ENCODE data around the gene RHOXF2.
"Not testable (repeated sequence)": the region's sequence is repeated elsewhere in the genome, so short reads cannot be mapped to it uniquely, and the experiment has no call there.

The RHOXF2 gene

GRCh38 chrX:120158313-120158712 lies at the start of gene RHOXF2:
Gene RHOXF2 (plus strand): TSS chrX:120158613. CDS start chrX:120158751, 138 bp downstream.
- not testable (repeated sequence) for H3K4me3 ChIP-seq (ENCODE audit: low read depth, low read length); H3K4me2 ChIP-seq (ENCODE audit: low read length); H3K4me1 ChIP-seq; H3K36me3 ChIP-seq (ENCODE audit: control insufficient read depth, insufficient read depth, low read length); H3K79me2 ChIP-seq; H3K9ac ChIP-seq; H3K27me3 ChIP-seq (ENCODE audit: control insufficient read depth, insufficient read depth, low read length); H3K27ac ChIP-seq; H3K9me3 ChIP-seq (ENCODE audit: control insufficient read depth, low read length); H2AFZ ChIP-seq

- no peaks in the 10 kb centered on the region for H3K36me3 ChIP-seq (ENCODE audit: control insufficient read depth, insufficient read depth, low read length)
- no peak for TF ChIP-seq CTCF (IDR thresholded peaks at IDR 0.05)
- H3K9me3 ChIP-seq (ENCODE audit: control insufficient read depth, low read length) = no peaks in the 10 kb centered on the region
- no peak overlapping the region for H2AFZ ChIP-seq
- no peaks in the 10 kb centered on the region for H3K4me1 ChIP-seq
- no peak overlapping the region for H3K4me2 ChIP-seq (ENCODE audit: low read length)
- no peaks in the 10 kb centered on the region for H3K79me2 ChIP-seq
- H3K9ac ChIP-seq = no peak overlapping the region
- H3K27me3 ChIP-seq (ENCODE audit: control insufficient read depth, insufficient read depth, low read length) = no peaks in the 10 kb centered on the region
- no peak overlapping the region for H3K4me3 ChIP-seq (ENCODE audit: low read depth, low read length)
- H3K27ac ChIP-seq = no peak overlapping the region
Observed at GRCh38 chrX:120109378-120109777, 49.0 kb upstream of the RHOXF2 start.

- H3K27me3 ChIP-seq (ENCODE audit: control insufficient read depth, insufficient read depth, low read length) = no peaks in the 10 kb centered on the region
- H3K4me3 ChIP-seq (ENCODE audit: low read depth, low read length) = no peak overlapping the region
- H3K79me2 ChIP-seq = no peaks in the 10 kb centered on the region
- no peaks in the 10 kb centered on the region for H3K9me3 ChIP-seq (ENCODE audit: control insufficient read depth, low read length)
- H2AFZ ChIP-seq = no peak overlapping the region
- no peak for TF ChIP-seq CTCF (IDR thresholded peaks at IDR 0.05)
- H3K9ac ChIP-seq = no peak overlapping the region
- no peak overlapping the region for H3K27ac ChIP-seq
- H3K4me1 ChIP-seq = no peaks in the 10 kb centered on the region
- no peak overlapping the region for H3K4me2 ChIP-seq (ENCODE audit: low read length)
- no peaks in the 10 kb centered on the region for H3K36me3 ChIP-seq (ENCODE audit: control insufficient read depth, insufficient read depth, low read length)
Observed at GRCh38 chrX:120111611-120112010, 46.8 kb upstream of the RHOXF2 start.

- no peaks in the 10 kb centered on the region for H3K27me3 ChIP-seq (ENCODE audit: control insufficient read depth, insufficient read depth, low read length)
- no peaks in the 10 kb centered on the region for H3K9me3 ChIP-seq (ENCODE audit: control insufficient read depth, low read length)
- no peak within 1 kb of the TSS for H3K27ac ChIP-seq
- no peak within 1 kb of the TSS for H3K4me2 ChIP-seq (ENCODE audit: low read length)
- H2AFZ ChIP-seq = no peak within 1 kb of the TSS
- no peaks in the 10 kb centered on the region for H3K79me2 ChIP-seq
- TF ChIP-seq CTCF (IDR thresholded peaks at IDR 0.05) = no peak
- H3K9ac ChIP-seq = no peak within 1 kb of the TSS
- H3K36me3 ChIP-seq (ENCODE audit: control insufficient read depth, insufficient read depth, low read length) = no peaks in the 10 kb centered on the region
- H3K4me1 ChIP-seq = no peaks in the 10 kb centered on the region
- no peak within 1 kb of the TSS for H3K4me3 ChIP-seq (ENCODE audit: low read depth, low read length)
Observed at GRCh38 chrX:120115438-120115963, 42.9 kb upstream of the RHOXF2 start, which contains the start of gene RHOXF1. Gene RHOXF1 (minus strand): TSS chrX:120115913. CDS start chrX:120115862, 51 bp downstream.

- Histone ChIP-seq H3K9ac (no peak overlapping the region), H2AFZ (no peak overlapping the region), H3K4me2 (ENCODE audit: low read length) (no peak overlapping the region), H3K4me3 (ENCODE audit: low read depth, low read length) (no peak overlapping the region), H3K27ac (no peak overlapping the region), H3K36me3 (ENCODE audit: control insufficient read depth, insufficient read depth, low read length) (no peaks in the 10 kb centered on the region), H3K79me2 (no peaks in the 10 kb centered on the region), H3K9me3 (ENCODE audit: control insufficient read depth, low read length) (no peaks in the 10 kb centered on the region), H3K4me1 (no peaks in the 10 kb centered on the region), H3K27me3 (ENCODE audit: control insufficient read depth, insufficient read depth, low read length) (no peaks in the 10 kb centered on the region)
- TF ChIP-seq CTCF (IDR thresholded peaks at IDR 0.05) = no peak
Observed at GRCh38 chrX:120120223-120120622, 38.2 kb upstream of the RHOXF2 start.
